H1 (cell line): ENCODE results near the gene CTSH. TPM values are rescaled to one million over a fixed set of nuclear protein-coding genes. Genes with fewer than 3 reads are reported as not detected.

Experiments used
- CTCF ChIA-PET: fragments of 300-600 bp; sonication (Branson Sonifier 250); formaldehyde crosslinking; loops from one replicate; lab custom pipeline; 2021; ENCODE audit not compliant: partially characterized antibody; lab: Charles Lee
- POLR2A ChIA-PET: fragments of 300-600 bp; sonication (Branson Sonifier 250); formaldehyde crosslinking; loops from one replicate; lab custom pipeline; 2021; ENCODE audit warnings: inconsistent platforms; ENCODE audit not compliant: partially characterized antibody; lab: Charles Lee
- DNase-seq, 2 experiments: peaks; one replicate each; pipeline versions ENCODE4 v3.0.0 to v3.0.0-alpha.2; 2010 to 2022; ENCODE audit warnings: low spot score in 2 of 2, low read depth in 1 of 2, mixed read lengths in 1 of 2
- FAIRE-seq: peaks from 2 replicates; lab custom pipeline; 2011; peaks lifted over from hg19 to GRCh38; lab: Jason Lieb, UNC
- H2AFZ ChIP-seq: 2 replicates; pipeline ENCODE4 v1.8.1; 2012; ENCODE audit warnings: low read length, inconsistent platforms
- H2AK5ac ChIP-seq: 2 replicates; pipeline ENCODE4 v1.6.1; 2013; ENCODE audit warnings: low read depth, low read length
- H2BK120ac ChIP-seq: replicated peaks from 2 replicates; pipeline ENCODE3; 2013; ENCODE audit warnings: low read depth, low read length, inconsistent platforms
- H2BK12ac ChIP-seq: 2 replicates; pipeline ENCODE4 v1.6.1; 2013; ENCODE audit warnings: low read depth, low read length
- H2BK15ac ChIP-seq: 2 replicates; pipeline ENCODE4 v1.6.1; 2013; ENCODE audit warnings: low read length
- H2BK20ac ChIP-seq: 2 replicates; pipeline ENCODE4 v1.6.1; 2013; ENCODE audit warnings: low read length
- H2BK5ac ChIP-seq: 2 replicates; pipeline ENCODE4 v1.6.1; 2013; ENCODE audit warnings: low read depth, low read length
- H3K14ac ChIP-seq: 2 replicates; pipeline ENCODE4 v1.6.1; 2013; ENCODE audit warnings: inconsistent platforms; ENCODE audit not compliant: insufficient read length
- H3K18ac ChIP-seq: 2 replicates; pipeline ENCODE4 v1.6.1; 2013; ENCODE audit warnings: low read length; ENCODE audit errors: extremely low read depth
- H3K23ac ChIP-seq: 2 replicates; pipeline ENCODE4 v1.6.1; 2013; ENCODE audit warnings: inconsistent platforms; ENCODE audit not compliant: insufficient read length
- H3K23me2 ChIP-seq: 2 replicates; pipeline ENCODE4 v1.6.1; 2013; ENCODE audit warnings: low read depth, low read length
- H3K27ac ChIP-seq: 2 replicates; pipeline ENCODE4 v1.6.1; 2011; ENCODE audit warnings: low read depth, low read length, inconsistent platforms
- H3K27me3 ChIP-seq, 4 experiments: replicated peaks in 1 of 4; 1 replicate in 1 of 4; 2 replicates in 3 of 4; pipeline versions ENCODE4 v1.6.1 to v1.8.1; 2011 to 2013; ENCODE audit warnings: low read length in 3 of 4, mild to moderate bottlenecking in 3 of 4, inconsistent platforms in 2 of 4, mixed read lengths in 2 of 4, moderate library complexity in 1 of 4; ENCODE audit not compliant: control insufficient read depth in 3 of 4, insufficient read depth in 3 of 4; ENCODE audit errors: extremely low read depth in 1 of 4
- H3K36me3 ChIP-seq, 4 experiments: 2 replicates each; pipeline versions ENCODE4 v1.6.1 to v1.8.1; 2011 to 2013; ENCODE audit warnings: mild to moderate bottlenecking in 4 of 4, low read length in 3 of 4, moderate library complexity in 2 of 4, control low read depth in 1 of 4, inconsistent platforms in 1 of 4; ENCODE audit not compliant: insufficient read depth in 4 of 4, control insufficient read depth in 2 of 4
- H3K4ac ChIP-seq: replicated peaks from 2 replicates; pipeline ENCODE3; 2013; ENCODE audit warnings: low read length, low read depth, mixed read lengths, inconsistent platforms; ENCODE audit not compliant: insufficient read length
- H3K4me1 ChIP-seq, 4 experiments: replicated peaks in 1 of 4; 1 replicate in 1 of 4; 2 replicates in 3 of 4; pipeline versions ENCODE4 v1.6.1 to v1.8.1; 2011 to 2013; ENCODE audit warnings: low read length in 3 of 4, inconsistent platforms in 2 of 4, mixed read lengths in 1 of 4; ENCODE audit not compliant: insufficient read depth in 4 of 4, control insufficient read depth in 3 of 4
- H3K4me2 ChIP-seq, 2 experiments: 2 replicates each; pipeline versions ENCODE4 v1.6.1 to v1.8.1; 2011 to 2013; ENCODE audit warnings: low read depth in 2 of 2, low read length in 2 of 2, control low read depth in 1 of 2, inconsistent platforms in 1 of 2, mild to moderate bottlenecking in 1 of 2; ENCODE audit not compliant: insufficient read depth in 1 of 2
- H3K4me3 ChIP-seq, 4 experiments: fragments of 200-600, 300-600 bp in 1 of 4; sonication (generic), shearing (Covaris generic), sonication (Bioruptor Twin) in 1 of 4; 2 replicates each; pipeline versions ENCODE4 v1.5.1 to v1.8.1; 2011 to 2016; ENCODE audit warnings: low read length in 4 of 4, low read depth in 3 of 4, control low read depth in 2 of 4, inconsistent platforms in 2 of 4, mild to moderate bottlenecking in 2 of 4, mixed read lengths in 1 of 4, moderate library complexity in 1 of 4; ENCODE audit not compliant: insufficient read depth in 2 of 4; ENCODE audit errors: extremely low read depth in 1 of 4
- H3K56ac ChIP-seq: replicated peaks from 2 replicates; pipeline ENCODE3; 2013; ENCODE audit warnings: low read depth, mild to moderate bottlenecking, mixed read lengths, low read length, inconsistent platforms; ENCODE audit not compliant: insufficient read length
- H3K79me1 ChIP-seq: 2 replicates; pipeline ENCODE4 v1.6.1; 2013; ENCODE audit warnings: low read depth, low read length, control low read depth
- H3K79me2 ChIP-seq, 2 experiments: 2 replicates each; pipeline versions ENCODE4 v1.6.1 to v1.8.1; 2012 to 2013; ENCODE audit warnings: low read length in 2 of 2, mild to moderate bottlenecking in 2 of 2, inconsistent platforms in 1 of 2; ENCODE audit not compliant: insufficient read depth in 2 of 2, control insufficient read depth in 1 of 2
- H3K9ac ChIP-seq, 4 experiments: replicated peaks in 1 of 4; 1 replicate in 1 of 4; 2 replicates in 3 of 4; pipeline versions ENCODE4 v1.6.1 to v1.8.1; 2011 to 2013; ENCODE audit warnings: low read depth in 3 of 4, low read length in 3 of 4, control low read depth in 2 of 4, mild to moderate bottlenecking in 2 of 4, moderate library complexity in 2 of 4, inconsistent platforms in 1 of 4; ENCODE audit errors: extremely low read depth in 1 of 4
- H3K9me3 ChIP-seq, 2 experiments: 2 replicates each; pipeline versions ENCODE4 v1.6.1 to v1.8.1; 2012 to 2013; ENCODE audit warnings: mild to moderate bottlenecking in 2 of 2, moderate library complexity in 2 of 2, control low read depth in 1 of 2, inconsistent platforms in 1 of 2, low read depth in 1 of 2, low read length in 1 of 2, mixed read lengths in 1 of 2; ENCODE audit not compliant: insufficient read depth in 2 of 2
- H4K20me1 ChIP-seq, 2 experiments: replicated peaks in 1 of 2; 2 replicates each; pipeline versions ENCODE3 to v1.8.1; 2011 to 2013; ENCODE audit warnings: inconsistent platforms in 2 of 2, low read length in 2 of 2, mild to moderate bottlenecking in 1 of 2; ENCODE audit not compliant: insufficient read depth in 2 of 2, control insufficient read depth in 1 of 2
- H4K5ac ChIP-seq: 2 replicates; pipeline ENCODE4 v1.6.1; 2013; ENCODE audit warnings: low read length, low read depth, mixed read lengths, inconsistent platforms; ENCODE audit not compliant: insufficient read length
- H4K8ac ChIP-seq: 2 replicates; pipeline ENCODE4 v1.8.0; 2013; ENCODE audit warnings: mild to moderate bottlenecking, moderate library complexity, low read length, inconsistent platforms; ENCODE audit not compliant: insufficient read depth; ENCODE audit errors: extremely low read depth
- H4K91ac ChIP-seq: replicated peaks from 2 replicates; pipeline ENCODE3; 2013; ENCODE audit warnings: low read length, mixed read lengths, inconsistent platforms; ENCODE audit not compliant: insufficient read length
- ASH2L ChIP-seq: fragments of 200-600, 300-600 bp; sonication (generic); IDR thresholded peaks from one replicate; pipeline ENCODE4 v1.7.1; 2017; ENCODE audit warnings: low read length
- CBX5 ChIP-seq: fragments of 300-800, 300-1000 bp; sonication (generic); IDR thresholded peaks from 2 replicates; pipeline ENCODE4 v1.7.1; 2016; ENCODE audit warnings: antibody characterized with exemption, low read length, low read depth
- CREB1 ChIP-seq: IDR thresholded peaks from 2 replicates; pipeline ENCODE4 v1.6.1; 2012; ENCODE audit warnings: inconsistent platforms
- EP300 ChIP-seq, 2 experiments: IDR thresholded peaks; 1 replicate in 1 of 2; 2 replicates in 1 of 2; pipeline ENCODE4 v1.6.1; 2011 to 2012; ENCODE audit warnings: low read depth in 2 of 2, low read length in 2 of 2, mild to moderate bottlenecking in 2 of 2, borderline replicate concordance in 1 of 2, inconsistent platforms in 1 of 2, moderate library complexity in 1 of 2
- HDAC6 ChIP-seq: IDR thresholded peaks from one replicate; pipeline ENCODE4 v1.7.1; 2012; ENCODE audit warnings: low read depth, mild to moderate bottlenecking, inconsistent platforms, low read length, moderate library complexity
- MAX ChIP-seq: IDR thresholded peaks from 2 replicates; pipeline ENCODE4 v1.6.1; 2012; ENCODE audit warnings: inconsistent platforms
- NANOG ChIP-seq: IDR thresholded peaks from 2 replicates; pipeline ENCODE4 v1.6.1; 2011; ENCODE audit warnings: low read length, low read depth, mild to moderate bottlenecking, inconsistent platforms; ENCODE audit not compliant: insufficient read depth, poor library complexity, severe bottlenecking
- RAD21 ChIP-seq, 2 experiments: IDR thresholded peaks in 1 of 2; conservative IDR thresholded peaks in 1 of 2; 2 replicates each; pipeline ENCODE4 v1.6.1; 2011; ENCODE audit warnings: low read depth in 2 of 2, low read length in 2 of 2, improper control_type of control experiment in 1 of 2, inconsistent platforms in 1 of 2, mild to moderate bottlenecking in 1 of 2, moderate library complexity in 1 of 2
- SIN3A ChIP-seq, 2 experiments: IDR thresholded peaks in 1 of 2; conservative IDR thresholded peaks in 1 of 2; 2 replicates each; pipeline ENCODE4 v1.6.1; 2011 to 2012; ENCODE audit warnings: low read length in 2 of 2, improper control_type of control experiment in 1 of 2, low read depth in 1 of 2, mild to moderate bottlenecking in 1 of 2
- WGBS, 2 experiments: shearing (Covaris generic) in 1 of 2; methylation state at CpG; one replicate each; pipeline versions ENCODE4 v1.1.6 to v1.1.7; 2013 to 2015; ENCODE audit warnings: low lambda C conversion rate in 2 of 2, mixed read lengths in 2 of 2, inconsistent platforms in 1 of 2, low coverage in 1 of 2, missing lambda C conversion rate in 1 of 2; ENCODE audit not compliant: insufficient replicate concordance in 2 of 2, insufficient coverage in 1 of 2, insufficient read length in 1 of 2; ENCODE audit errors: extremely low coverage in 1 of 2, missing lambda C conversion rate in 1 of 2; 5-methylcytosine and 5-hydroxymethylcytosine counted together
- polyA plus RNA-seq, 7 experiments: library from polyadenylated mRNA; depleted of rRNA in 3 of 7; stranded (reverse) in 5 of 7; unstranded in 2 of 7; fragments of >200 nt in 5 of 7; fragments of 200-250 nt in 2 of 7; gene quantifications; 1 replicate in 5 of 7; 2 replicates in 1 of 7; 4 replicates in 1 of 7; pipeline versions ENCODE4 v1.2.1 to v1.2.3, GENCODE V29; 2011 to 2013; ENCODE audit warnings: missing spikeins in 2 of 7, mixed read lengths in 2 of 7
- total RNA-seq: library from RNA; stranded (reverse); fragmentation: NEBNext Ultra II Directional; extraction: Animal tissue kit (Norgen Biotek cat#: 25700); gene quantifications from 2 replicates; pipeline ENCODE4 v1.2.1, GENCODE V29; 2021

Gene CTSH
- total and polyA plus RNA-seq, 2 of the 8 experiments (the other 6 are each of a cell fraction or from before 2014, with no cell fraction given), result 34.0 to 36.8 TPM

- Histone ChIP-seq H3K4me1 (peaks cover 0 to 19% (median 9%) of the 10 kb centered on the region in 4 experiments; a peak in 5 of 7 replicates), H2BK15ac (no peak overlapping the region), H3K23me2 (peaks cover 4% of the 10 kb centered on the region; the same call in 1 of the 2 replicates), H2BK5ac (no peak overlapping the region), H3K56ac (no peak overlapping the region), H4K91ac (no peak overlapping the region), H4K20me1 (peaks cover 0 to 5% of the 10 kb centered on the region in 2 experiments), H3K36me3 (no peaks in the 10 kb centered on the region), H3K9me3 (no peaks in the 10 kb centered on the region), H2AK5ac (no peak overlapping the region), H3K4ac (no peak overlapping the region), H2BK20ac (no peak overlapping the region), H3K27me3 (no peaks in the 10 kb centered on the region; a peak in 1 of 7 replicates), H2BK12ac (no peak overlapping the region), H3K4me3 (no peak overlapping the region), H3K18ac (no peak overlapping the region), H3K9ac (no peak overlapping the region), H3K27ac (no peak overlapping the region), H3K23ac (no peak overlapping the region), H3K79me1 (no peaks in the 10 kb centered on the region), H4K8ac (no peak overlapping the region; the same call in 1 of the 2 replicates), H3K4me2 (no peak overlapping the region), H4K5ac (no peak overlapping the region), H2AFZ (no peak overlapping the region), H3K79me2 (no peaks in the 10 kb centered on the region), H2BK120ac (no peak overlapping the region), H3K14ac (no peak overlapping the region)
- FAIRE-seq (no peak), DNase-seq (no peak)
- ChIA-PET CTCF (interaction anchor here (0.8 to 2.4 kb wide), 8 partner anchors 9 to 83 kb away, joined by 3 to 11 read pairs (median 7); no protein-coding TSS in a partner anchor), POLR2A (interaction anchor here (0.5 kb wide), 1 partner anchor 99 kb away, joined by 3 read pairs; no protein-coding TSS in a partner anchor)
- TF ChIP-seq RAD21 (IDR thresholded peaks at IDR 0.05 in 1 of 2, conservative IDR thresholded peaks at IDR 0.05 in 1 of 2; ENCODE audit: low read depth in 2 of 2, low read length in 2 of 2), result no peak
- TF ChIP-seq MAX, result no peak
- no peak for TF ChIP-seq SIN3A (conservative IDR thresholded peaks at IDR 0.05 in 1 of 2, IDR thresholded peaks at IDR 0.05 in 1 of 2; ENCODE audit: low read depth in 1 of 2, low read length in 2 of 2)
- TF ChIP-seq ASH2L, result no peak
- no peak for TF ChIP-seq CBX5
- TF ChIP-seq CREB1, result no peak
- no peak for TF ChIP-seq HDAC6
- no peak for TF ChIP-seq EP300 (IDR thresholded peaks at IDR 0.05; ENCODE audit: borderline replicate concordance in 1 of 2, low read depth in 2 of 2, low read length in 2 of 2)
- no peak for TF ChIP-seq NANOG
- WGBS, 2 experiments, result 87% methylated on average over 10 of the region's 10 CpGs; no CpG with 5 or more reads in 1 of the 2 experiments
Measured at GRCh38 chr15:78991476-78991875, 46.6 kb upstream of the CTSH start.
